Measurements from ENCODE around the gene FIGN. TPM values are rescaled to one million over a fixed set of nuclear protein-coding genes. Genes with fewer than 3 reads are reported as not detected.

The FIGN gene
- total RNA-seq, 2 donors from 2014 or later: 8.9 to 9.8 TPM

GRCh38 chr2:163551616-163552373 is 184.0 kb downstream of the FIGN start:
- no peak for DNase-seq (ENCODE audit: low spot score)
- Histone ChIP-seq H3K4me1 (no peaks in the 10 kb centered on the region), H3K27me3 (no peaks in the 10 kb centered on the region), H3K4me3 (no peak overlapping the region), H3K27ac (no peak overlapping the region), H3K9me3 (no peaks in the 10 kb centered on the region), H3K36me3 (no peaks in the 10 kb centered on the region)
- TF ChIP-seq CTCF (IDR thresholded peaks at IDR 0.05): no peak

DNA sequence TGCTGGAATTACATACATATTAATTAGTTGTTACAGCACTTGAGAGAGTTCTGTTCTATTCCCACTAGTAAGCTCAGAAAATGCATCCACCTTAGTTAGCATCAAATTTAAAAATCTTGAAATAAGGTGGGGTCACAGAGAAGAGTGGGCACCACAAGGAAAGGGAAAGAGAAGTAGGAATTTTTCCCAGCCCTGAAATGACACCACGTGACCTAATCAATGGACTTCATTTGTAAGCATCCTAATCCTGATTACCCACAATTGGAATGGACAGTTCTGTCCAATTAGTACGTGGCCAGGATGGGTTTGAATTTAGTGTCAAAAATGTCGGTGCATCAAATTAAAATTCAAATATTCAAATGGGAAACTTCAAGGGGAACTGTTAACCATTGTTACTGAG is 186.8 kb downstream of the FIGN start:
- no peaks in the 10 kb centered on the region for H3K27me3 ChIP-seq
- H3K9me3 ChIP-seq: no peaks in the 10 kb centered on the region
- no peaks in the 10 kb centered on the region for H3K36me3 ChIP-seq
- no peak for DNase-seq (ENCODE audit: low spot score)
- TF ChIP-seq CTCF (IDR thresholded peaks at IDR 0.05): no peak
- no peak overlapping the region for H3K27ac ChIP-seq
- H3K4me1 ChIP-seq: no peaks in the 10 kb centered on the region
- no peak overlapping the region for H3K4me3 ChIP-seq
